IMR-90 (cell line): ENCODE measurements around the gene POLRMT. TPM values are rescaled to one million over a fixed set of nuclear protein-coding genes. Genes with fewer than 3 reads are reported as not detected.
A peak's percentile ranks its signal among the peaks of the same experiment; 100 is the strongest.

Experiments
- ATAC-seq: fragments of 200-7000 bp; cut with Tn5 transposase; 2 replicates; pipeline ENCODE4 v1.9.1; 2020; ENCODE audit warnings: low read depth, mild to moderate bottlenecking, moderate library complexity
- BruUV-seq: library from RNA; stranded (reverse); fragments of 400-500 nt; replicated peaks from 2 replicates; lab custom pipeline; 2021; lab: Mats Ljungman, UMichigan
- CTCF ChIA-PET: fragments of 300-600 bp; formaldehyde crosslinking; extraction: SDS; loops from one replicate; lab custom pipeline; 2021; ENCODE audit warnings: antibody characterized with exemption; lab: Yijun Ruan, JAX
- POLR2A ChIA-PET: fragments of 300-600 bp; sonication (Branson Sonifier 250); formaldehyde crosslinking; loops from one replicate; lab custom pipeline; 2022; ENCODE audit warnings: antibody characterized with exemption; ENCODE audit not compliant: unreplicated experiment; lab: Charles Lee
- DNase-seq: peaks from one replicate; pipeline ENCODE4 v3.0.0; 2013
- H2AFZ ChIP-seq: replicated peaks from 2 replicates; pipeline ENCODE3; 2013; ENCODE audit warnings: low read length, mild to moderate bottlenecking; ENCODE audit not compliant: poor library complexity
- H2AK5ac ChIP-seq: 2 replicates; pipeline ENCODE4 v1.6.1; 2013; ENCODE audit warnings: low read depth, low read length, inconsistent platforms
- H2AK9ac ChIP-seq: replicated peaks from 2 replicates; pipeline ENCODE3; 2013; ENCODE audit warnings: mild to moderate bottlenecking, low read depth, low read length, moderate library complexity; ENCODE audit not compliant: poor library complexity
- H2BK120ac ChIP-seq: 2 replicates; pipeline ENCODE4 v1.6.1; 2013; ENCODE audit warnings: low read depth, low read length, inconsistent platforms
- H2BK15ac ChIP-seq: 3 replicates; pipeline ENCODE4 v1.6.1; 2013; ENCODE audit warnings: low read depth, low read length, inconsistent platforms
- H2BK20ac ChIP-seq: 2 replicates; pipeline ENCODE4 v1.6.1; 2013; ENCODE audit warnings: low read depth, mild to moderate bottlenecking, inconsistent platforms, low read length, moderate library complexity
- H2BK5ac ChIP-seq: 2 replicates; pipeline ENCODE4 v1.6.1; 2013; ENCODE audit warnings: mild to moderate bottlenecking, low read depth, low read length, inconsistent platforms; ENCODE audit not compliant: poor library complexity, severe bottlenecking
- H3K14ac ChIP-seq: replicated peaks from 2 replicates; pipeline ENCODE4 v1.6.1; 2013; ENCODE audit warnings: low read depth, low read length, inconsistent platforms
- H3K18ac ChIP-seq: 2 replicates; pipeline ENCODE4 v1.6.1; 2013; ENCODE audit warnings: low read depth, low read length, control low read depth
- H3K23ac ChIP-seq: 2 replicates; pipeline ENCODE4 v1.6.1; 2013; ENCODE audit warnings: low read depth, low read length, inconsistent platforms
- H3K27ac ChIP-seq: 2 replicates; pipeline ENCODE4 v1.5.1; 2013; ENCODE audit warnings: mild to moderate bottlenecking, control low read depth, low read length; ENCODE audit not compliant: insufficient read depth
- H3K27me3 ChIP-seq: 2 replicates; pipeline ENCODE4 v1.6.1; 2013; ENCODE audit warnings: low read length; ENCODE audit not compliant: control insufficient read depth, insufficient read depth
- H3K36me3 ChIP-seq: 2 replicates; pipeline ENCODE4 v1.6.1; 2013; ENCODE audit warnings: low read length, mixed read lengths; ENCODE audit not compliant: control insufficient read depth, insufficient read depth
- H3K4ac ChIP-seq: 2 replicates; pipeline ENCODE4 v1.6.1; 2013; ENCODE audit warnings: low read depth, low read length, inconsistent platforms
- H3K4me1 ChIP-seq: 2 replicates; pipeline ENCODE4 v1.6.1; 2013; ENCODE audit warnings: low read length, mixed read lengths; ENCODE audit not compliant: control insufficient read depth, insufficient read depth
- H3K4me2 ChIP-seq: 2 replicates; pipeline ENCODE4 v1.6.1; 2013; ENCODE audit warnings: low read depth, mild to moderate bottlenecking, control low read depth, low read length, moderate library complexity
- H3K4me3 ChIP-seq: 2 replicates; pipeline ENCODE4 v1.5.1; 2013; ENCODE audit warnings: low read depth, mild to moderate bottlenecking, control low read depth, low read length, moderate library complexity; ENCODE audit not compliant: insufficient read depth
- H3K56ac ChIP-seq: 2 replicates; pipeline ENCODE4 v1.6.1; 2013; ENCODE audit warnings: low read length, inconsistent platforms; ENCODE audit not compliant: insufficient read depth; ENCODE audit errors: extremely low read depth
- H3K79me1 ChIP-seq, 2 experiments: 2 replicates each; pipeline ENCODE4 v1.6.1; 2013; ENCODE audit warnings: low read length in 2 of 2, inconsistent platforms in 1 of 2, low read depth in 1 of 2
- H3K9ac ChIP-seq: 2 replicates; pipeline ENCODE4 v1.6.1; 2013; ENCODE audit warnings: low read depth, low read length, control low read depth
- H3K9me1 ChIP-seq: 2 replicates; pipeline ENCODE4 v1.6.1; 2013; ENCODE audit warnings: low read length, inconsistent platforms; ENCODE audit not compliant: insufficient read depth
- H3K9me3 ChIP-seq: 2 replicates; pipeline ENCODE4 v1.6.1; 2013; ENCODE audit warnings: low read length; ENCODE audit not compliant: control insufficient read depth, insufficient read depth
- H4K20me1 ChIP-seq: 2 replicates; pipeline ENCODE4 v1.6.1; 2013; ENCODE audit warnings: low read length, inconsistent platforms; ENCODE audit not compliant: insufficient read depth
- H4K5ac ChIP-seq: 2 replicates; pipeline ENCODE4 v1.6.1; 2013; ENCODE audit warnings: mild to moderate bottlenecking, low read depth, low read length, control low read depth
- H4K8ac ChIP-seq, 2 experiments: 2 replicates each; pipeline ENCODE4 v1.6.1; 2013; ENCODE audit warnings: low read depth in 2 of 2, low read length in 2 of 2, control low read depth in 1 of 2, inconsistent platforms in 1 of 2
- H4K91ac ChIP-seq: 2 replicates; pipeline ENCODE4 v1.6.1; 2013; ENCODE audit warnings: low read depth, low read length, inconsistent platforms; ENCODE audit not compliant: insufficient read depth
- BHLHE40 ChIP-seq: fragments of 150-350 bp; IDR thresholded peaks from 2 replicates; pipeline ENCODE4 v1.6.1; 2016; ENCODE audit warnings: mild to moderate bottlenecking, low read depth, low read length
- CEBPB ChIP-seq: IDR thresholded peaks from 2 replicates; pipeline ENCODE4 v1.6.1; 2012; ENCODE audit warnings: low read depth, low read length, improper control_type of control experiment
- CHD1 ChIP-seq: IDR thresholded peaks from 2 replicates; pipeline ENCODE4 v1.6.1; 2012; ENCODE audit warnings: low read depth, low read length, improper control_type of control experiment
- CTCF ChIP-seq: conservative IDR thresholded peaks from 2 replicates; pipeline ENCODE4 v1.5.1; 2012; ENCODE audit warnings: mild to moderate bottlenecking, low read depth, low read length, improper control_type of control experiment
- ELK1 ChIP-seq: fragments of 150-350 bp; IDR thresholded peaks from 2 replicates; pipeline ENCODE4 v1.6.1; 2016; ENCODE audit warnings: low read depth, mild to moderate bottlenecking, low read length, moderate library complexity, borderline replicate concordance
- FOS ChIP-seq: fragments of 150-350 bp; IDR thresholded peaks from 2 replicates; pipeline ENCODE4 v1.6.1; 2016; ENCODE audit warnings: low read depth, low read length
- MAFK ChIP-seq: IDR thresholded peaks from 2 replicates; pipeline ENCODE4 v1.6.1; 2012; ENCODE audit warnings: low read depth, low read length, improper control_type of control experiment
- MAZ ChIP-seq: IDR thresholded peaks from 2 replicates; pipeline ENCODE4 v1.6.1; 2012; ENCODE audit warnings: low read depth, mild to moderate bottlenecking, low read length, improper control_type of control experiment, moderate library complexity, borderline replicate concordance
- MXI1 ChIP-seq: IDR thresholded peaks from 2 replicates; pipeline ENCODE4 v1.6.1; 2012; ENCODE audit warnings: low read depth, mild to moderate bottlenecking, low read length, moderate library complexity, borderline replicate concordance
- NFE2L2 ChIP-seq: fragments of 150-350 bp; IDR thresholded peaks from 2 replicates; pipeline ENCODE4 v1.6.1; 2016; ENCODE audit warnings: low read depth, mild to moderate bottlenecking, low read length
- POLR2A ChIP-seq: IDR thresholded peaks from 2 replicates; pipeline ENCODE4 v1.6.1; 2012; ENCODE audit warnings: mild to moderate bottlenecking, low read depth, low read length
- RAD21 ChIP-seq: IDR thresholded peaks from 2 replicates; pipeline ENCODE4 v1.6.1; 2012; ENCODE audit warnings: low read length, improper control_type of control experiment
- RCOR1 ChIP-seq: IDR thresholded peaks from 2 replicates; pipeline ENCODE4 v1.6.1; 2012; ENCODE audit warnings: mild to moderate bottlenecking, low read length, improper control_type of control experiment; ENCODE audit not compliant: insufficient replicate concordance
- RFX5 ChIP-seq: IDR thresholded peaks from 2 replicates; pipeline ENCODE4 v1.8.0; 2012; ENCODE audit warnings: low read depth, mild to moderate bottlenecking, low read length, moderate library complexity
- SMC3 ChIP-seq: fragments of 150-350 bp; IDR thresholded peaks from 2 replicates; pipeline ENCODE4 v1.6.1; 2016; ENCODE audit warnings: low read depth, mild to moderate bottlenecking, antibody characterized with exemption, low read length, moderate library complexity
- USF2 ChIP-seq: fragments of 150-350 bp; IDR thresholded peaks from 2 replicates; pipeline ENCODE4 v1.6.1; 2017; ENCODE audit warnings: mild to moderate bottlenecking, antibody characterized with exemption, low read length, low read depth
- WGBS, 2 experiments: methylation state at CpG; one replicate each; pipeline versions ENCODE4 v1.1.5 to v1.1.7; 2013; ENCODE audit warnings: missing lambda C conversion rate in 2 of 2; ENCODE audit not compliant: insufficient read length in 1 of 2; ENCODE audit errors: extremely low coverage in 2 of 2; 5-methylcytosine and 5-hydroxymethylcytosine counted together
- dilution Hi-C: fragments of 300-500 bp; cut with HindIII; formaldehyde crosslinking; loops from one replicate; pipeline ENCODE4 v1.14.3; 2018; ENCODE audit warnings: low sequenced_read_pairs; ENCODE audit not compliant: unreplicated experiment
- in situ Hi-C: fragments of 300-500 bp; cut with MboI; formaldehyde crosslinking; loops from 3 replicates; pipeline ENCODE4 v1.14.3; 2019; ENCODE audit warnings: low sequenced_read_pairs, inconsistent platforms, mixed read lengths
- intact Hi-C: fragments of 100-400 bp; cut with micrococcal nuclease; formaldehyde crosslinking; loops from 2 replicates; pipeline ENCODE4 v1.10.0; 2022
- polyA plus RNA-seq, 3 experiments: library from polyadenylated mRNA; depleted of rRNA; stranded (reverse); fragments of >200 nt; gene quantifications; 2 replicates each; pipeline ENCODE4 v1.2.3, GENCODE V29; 2012; ENCODE audit warnings: low replicate concordance in 1 of 3
- total RNA-seq: library from RNA; depleted of rRNA; stranded (reverse); fragments of >200 nt; gene quantifications from 2 replicates; pipeline ENCODE4 v1.2.3, GENCODE V29; 2012

POLRMT gene
- total and polyA plus RNA-seq, 2 of the 4 experiments (the other 2 are of a cell fraction), result 9.9 to 29.6 TPM

GRCh38 chr19:640161-640558 lies 6.8 kb upstream of the POLRMT start:
- intact Hi-C loops (no loop called here), in situ Hi-C loops (no loop called here), dilution Hi-C loops (no loop called here)
- H3K79me1 ChIP-seq, result no peaks in the 10 kb centered on the region; a peak in 1 of 4 replicates
- TF ChIP-seq RAD21 (no peak), FOS (no peak), MAZ (no peak), RCOR1 (no peak), CEBPB (no peak), RFX5 (no peak), MXI1 (no peak), CHD1 (no peak), ELK1 (no peak), NFE2L2 (no peak), BHLHE40 (no peak), POLR2A (no peak), SMC3 (no peak), USF2 (no peak), MAFK (no peak), CTCF (no peak)
- no peak overlapping the region for H3K4ac ChIP-seq
- peak overlapping the region; percentile 26 for H2AK9ac ChIP-seq
- H3K14ac ChIP-seq, result no peak overlapping the region
- no peaks in the 10 kb centered on the region for H3K9me1 ChIP-seq
- H3K56ac ChIP-seq, result no peak overlapping the region
- no peak overlapping the region for H2BK120ac ChIP-seq
- H3K23ac ChIP-seq, result no peak overlapping the region
- H2AK5ac ChIP-seq, result no peak overlapping the region
- ChIA-PET POLR2A (no interaction called here), CTCF (no interaction called here)
- peak overlapping the region; percentile 49; the same call in 1 of the 2 replicates for H3K4me3 ChIP-seq
- peaks cover 3% of the 10 kb centered on the region for H3K4me1 ChIP-seq
- DNase-seq (no peak), ATAC-seq (no peak)
- WGBS, 2 experiments, result 44% methylated on average over 22 of the region's 25 CpGs; no CpG with 5 or more reads in 1 of the 2 experiments
- no peaks in the 10 kb centered on the region for H3K27me3 ChIP-seq
- H4K91ac ChIP-seq, result no peak overlapping the region
- no peak overlapping the region for H3K18ac ChIP-seq
- no peak overlapping the region for H4K5ac ChIP-seq
- no peak overlapping the region for H2BK5ac ChIP-seq
- no peak overlapping the region for H3K9ac ChIP-seq
- no peak overlapping the region for H3K27ac ChIP-seq
- no peaks in the 10 kb centered on the region; the same call in 1 of the 2 replicates for H4K20me1 ChIP-seq
- no peak overlapping the region; the same call in 1 of the 2 replicates for H3K4me2 ChIP-seq
- no peak overlapping the region for H2BK15ac ChIP-seq
- no peak overlapping the region for H4K8ac ChIP-seq
- no peaks in the 10 kb centered on the region for H3K9me3 ChIP-seq
- H2BK20ac ChIP-seq, result no peak overlapping the region
- BruUV-seq, result no TSS peak
- H3K36me3 ChIP-seq, result peaks cover 8% of the 10 kb centered on the region
- H2AFZ ChIP-seq, result peak overlapping the region; percentile 51
